HS-5 (cell line): Measurements from ENCODE around the gene RBBP8NL.

Experiments
- DNase-seq: peaks from one replicate; pipeline ENCODE4 v3.0.0-alpha.2; 2012; ENCODE audit warnings: low read depth

RBBP8NL gene, protein sequence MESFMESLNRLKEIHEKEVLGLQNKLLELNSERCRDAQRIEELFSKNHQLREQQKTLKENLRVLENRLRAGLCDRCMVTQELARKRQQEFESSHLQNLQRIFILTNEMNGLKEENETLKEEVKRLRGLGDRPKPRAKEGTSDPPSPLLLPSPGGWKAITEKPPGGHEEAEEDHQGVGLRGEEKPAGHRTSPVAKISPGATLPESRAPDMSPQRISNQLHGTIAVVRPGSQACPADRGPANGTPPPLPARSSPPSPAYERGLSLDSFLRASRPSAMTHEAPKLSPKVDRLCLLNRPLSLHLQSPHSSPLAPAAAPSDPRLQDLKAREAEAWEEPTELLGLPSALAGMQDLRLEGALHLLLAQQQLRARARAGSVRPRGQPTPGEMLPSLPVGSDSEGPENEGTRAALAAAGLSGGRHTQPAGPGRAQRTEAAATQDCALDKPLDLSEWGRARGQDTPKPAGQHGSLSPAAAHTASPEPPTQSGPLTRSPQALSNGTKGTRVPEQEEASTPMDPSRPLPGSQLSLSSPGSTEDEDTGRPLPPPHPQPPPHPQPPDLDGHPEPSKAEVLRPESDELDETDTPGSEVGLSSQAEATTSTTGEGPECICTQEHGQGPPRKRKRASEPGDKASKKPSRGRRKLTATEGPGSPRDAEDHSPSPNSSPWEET

DNA sequence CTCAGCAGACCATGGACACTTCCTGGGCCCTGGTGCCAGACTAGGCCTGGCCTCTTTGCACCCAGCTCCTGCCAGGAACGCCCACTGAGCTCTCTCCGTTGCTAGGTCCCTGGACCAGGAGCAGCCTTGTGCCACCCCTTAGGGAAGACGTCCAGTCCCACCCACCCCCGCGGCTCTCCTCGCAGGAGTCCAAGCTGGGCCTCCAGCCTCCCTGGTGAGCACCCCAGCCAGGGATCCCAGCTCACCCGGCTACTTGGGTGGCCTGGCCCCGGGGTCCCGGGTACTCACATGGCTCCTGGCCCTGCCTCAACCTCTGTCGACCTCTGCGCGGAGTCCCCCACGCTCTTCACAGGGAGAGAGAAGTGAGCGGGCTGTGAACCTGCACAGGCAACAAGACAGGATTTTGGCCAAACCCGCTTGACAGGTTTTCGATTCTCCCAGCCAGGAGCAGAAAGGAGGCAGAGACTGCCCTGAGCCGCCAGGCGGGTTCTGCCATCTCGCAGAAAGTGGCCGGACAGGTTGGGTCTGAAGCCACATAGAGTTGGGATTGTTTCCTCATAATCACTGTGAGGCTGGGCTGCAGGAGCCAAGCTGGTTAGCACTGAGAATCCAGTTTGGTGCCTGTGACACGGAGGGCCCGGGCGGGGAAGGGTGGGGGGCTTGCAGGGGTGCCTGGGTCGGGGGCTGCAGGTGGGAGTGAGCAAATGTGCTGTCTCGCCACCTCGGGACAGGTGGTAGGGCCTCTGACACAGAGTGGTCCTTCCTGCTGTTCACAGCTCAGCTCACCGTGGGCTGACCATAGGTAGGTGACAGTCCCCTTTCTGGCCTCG, at the start of gene RBBP8NL:
Gene RBBP8NL (minus strand): TSS at position 368 of the 830 bp plus-strand sequence. CDS start 7,892 bp downstream, outside the sequence.
- DNase-seq, result no peak

DNA sequence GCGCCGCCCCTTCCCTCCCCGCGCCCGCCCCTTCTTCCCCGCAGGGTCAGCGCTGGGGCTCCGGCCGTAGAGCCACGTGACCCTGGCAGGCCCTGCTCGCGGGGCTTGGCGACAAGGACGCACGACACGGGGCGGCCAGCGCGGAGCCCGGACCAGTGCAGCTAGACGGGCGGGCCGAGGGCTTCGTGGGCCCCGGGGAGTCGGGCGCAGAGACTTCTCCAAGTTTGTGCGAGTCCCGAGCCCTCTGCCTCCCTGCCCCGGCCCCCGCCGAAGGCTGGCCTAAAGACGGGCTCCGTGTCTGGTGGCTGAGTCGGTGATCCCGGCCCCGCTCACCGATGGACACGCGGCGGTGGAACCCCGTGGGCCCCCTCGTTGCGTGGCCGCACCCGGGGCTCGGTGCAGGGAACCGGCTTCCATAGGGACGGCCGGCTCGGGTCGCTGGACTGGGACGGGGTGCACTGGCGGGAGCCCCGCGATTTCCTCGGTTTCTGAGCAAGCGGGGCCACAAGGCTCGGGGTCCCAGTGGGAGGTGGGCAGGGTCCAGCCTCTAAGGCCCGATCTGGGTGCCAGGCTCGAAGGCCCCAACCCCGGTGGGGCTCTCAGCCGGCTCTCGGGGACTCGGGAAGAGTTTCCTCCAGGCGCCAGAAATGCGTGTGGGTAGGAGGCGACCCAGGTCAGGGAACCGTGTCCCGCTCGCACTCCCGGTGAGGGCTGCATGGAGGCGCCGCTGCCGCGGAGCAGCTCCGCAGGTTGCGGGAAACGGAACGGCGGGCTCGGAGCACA, 48.9 kb upstream of the RBBP8NL start:
- DNase-seq, result no peak

DNA sequence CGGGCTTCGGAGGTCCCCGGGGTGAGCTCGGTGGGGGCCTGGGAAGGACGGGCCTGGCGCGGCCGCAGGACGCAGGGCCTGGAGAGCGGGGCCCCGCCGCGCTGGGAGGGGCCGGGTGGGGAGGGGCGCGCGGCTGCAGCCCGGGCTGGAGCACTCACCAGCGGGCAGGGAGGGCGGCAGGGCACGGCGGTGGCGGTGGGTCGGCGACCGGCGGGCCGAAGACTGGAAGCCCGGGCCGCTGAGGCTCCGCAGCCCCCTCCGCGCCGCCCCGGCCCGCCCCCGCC, 48.4 kb upstream of the RBBP8NL start, which contains the start of gene GATA5:
Gene GATA5 (minus strand): TSS at position 224 of the 284 bp plus-strand sequence. CDS start 474 bp downstream, outside the sequence.
- no peak for DNase-seq

DNA sequence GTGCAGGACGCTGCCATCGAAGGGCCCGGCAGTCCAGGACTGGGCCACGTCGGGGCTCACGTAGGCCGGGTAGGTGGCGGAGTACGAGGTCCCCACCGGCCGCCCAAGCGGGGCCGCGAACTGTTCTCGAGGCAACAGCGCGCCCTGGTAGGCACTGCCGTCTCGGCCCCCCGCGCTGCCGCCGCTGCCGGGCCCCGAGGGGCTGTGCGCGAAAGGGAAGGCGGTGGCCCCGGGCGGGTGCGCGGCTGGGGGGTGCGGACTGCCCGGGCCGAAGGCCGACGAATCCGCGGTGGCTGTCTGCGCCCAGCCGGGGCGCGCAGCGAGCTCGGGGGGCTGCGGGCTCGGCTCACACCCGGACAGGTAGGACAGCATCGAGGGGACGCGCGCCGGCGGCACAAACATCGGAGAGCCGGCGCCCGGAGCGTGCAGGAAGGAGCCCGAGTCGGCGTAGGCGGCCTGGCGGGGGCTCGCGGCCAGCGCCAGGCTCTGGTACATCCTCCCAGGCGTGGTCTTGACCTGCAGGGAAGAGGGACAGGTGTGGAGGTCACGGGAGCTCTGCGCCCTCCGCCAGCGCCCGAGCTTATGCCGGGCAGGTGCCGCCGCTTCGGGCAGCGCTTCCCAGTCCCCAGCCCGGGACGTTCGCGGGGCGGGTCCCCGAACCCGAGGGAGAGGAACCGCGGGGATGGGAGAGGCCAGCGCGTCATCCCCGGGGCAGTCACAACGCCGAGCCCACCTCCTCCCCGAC, 47.9 kb upstream of the RBBP8NL start:
- DNase-seq, result no peak

DNA sequence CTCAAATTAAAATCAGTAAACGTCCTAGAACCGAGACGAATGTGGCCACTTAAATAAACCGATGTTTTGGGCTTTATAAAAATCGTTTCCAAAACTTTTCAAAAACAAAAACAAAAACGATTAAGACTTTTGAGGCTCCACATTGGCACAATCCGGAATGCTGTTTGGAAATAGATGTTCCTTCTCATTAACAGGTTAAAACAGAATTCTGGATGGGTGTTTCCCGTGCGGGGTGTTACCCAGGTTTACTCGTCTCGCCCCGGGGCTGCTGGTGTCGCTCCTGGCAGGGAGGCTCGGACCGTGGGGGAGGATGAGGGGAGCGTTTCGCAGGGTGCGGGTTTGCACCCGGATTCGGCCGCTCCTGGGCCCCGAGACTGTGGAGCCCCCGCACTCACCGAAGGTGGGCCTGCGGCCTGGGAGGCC, 47.3 kb upstream of the RBBP8NL start:
- DNase-seq, result no peak

DNA sequence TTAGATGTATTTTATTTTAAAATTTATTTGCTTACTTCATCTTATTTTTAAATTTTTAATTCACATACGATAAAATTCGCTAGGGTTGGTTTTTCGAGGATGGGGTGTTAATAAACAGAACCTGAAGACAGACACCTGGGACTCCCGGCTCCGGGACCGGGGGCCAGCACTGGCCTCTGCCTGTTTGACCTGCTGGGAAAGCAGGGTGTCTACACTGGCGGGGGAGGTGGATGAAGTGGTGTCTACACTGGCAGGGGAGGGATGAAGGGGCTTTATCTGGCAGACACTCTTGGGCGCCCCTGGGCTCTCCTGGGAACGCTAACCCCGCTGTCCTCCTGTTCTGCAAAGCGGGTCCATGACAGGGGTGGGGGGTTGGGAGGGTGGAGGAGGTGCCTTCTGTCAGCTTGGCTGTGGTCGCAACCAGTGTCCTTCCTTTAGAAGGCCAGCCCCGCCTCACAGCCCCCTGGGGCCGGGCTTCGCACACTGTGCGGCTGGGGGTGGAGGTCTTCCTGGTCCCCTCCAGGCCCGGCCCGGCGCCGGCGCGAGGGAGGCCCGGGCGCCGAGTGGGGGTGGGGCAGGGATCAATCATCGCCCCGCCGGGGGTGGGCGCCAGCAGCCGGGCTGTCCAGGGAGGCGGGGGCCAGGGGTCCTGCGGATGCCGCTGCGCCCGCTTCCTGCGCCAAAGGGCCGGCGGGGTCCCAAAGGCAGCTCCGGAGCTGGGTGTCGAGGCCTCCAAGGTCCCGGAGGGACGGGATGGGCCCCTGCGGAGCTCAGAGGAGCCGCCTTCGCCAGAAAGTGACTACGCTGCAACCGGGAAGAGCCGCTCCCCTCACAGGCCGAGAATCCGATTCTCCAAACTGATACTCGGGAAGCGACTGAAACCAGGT, 46.6 kb upstream of the RBBP8NL start:
- no peak for DNase-seq

DNA sequence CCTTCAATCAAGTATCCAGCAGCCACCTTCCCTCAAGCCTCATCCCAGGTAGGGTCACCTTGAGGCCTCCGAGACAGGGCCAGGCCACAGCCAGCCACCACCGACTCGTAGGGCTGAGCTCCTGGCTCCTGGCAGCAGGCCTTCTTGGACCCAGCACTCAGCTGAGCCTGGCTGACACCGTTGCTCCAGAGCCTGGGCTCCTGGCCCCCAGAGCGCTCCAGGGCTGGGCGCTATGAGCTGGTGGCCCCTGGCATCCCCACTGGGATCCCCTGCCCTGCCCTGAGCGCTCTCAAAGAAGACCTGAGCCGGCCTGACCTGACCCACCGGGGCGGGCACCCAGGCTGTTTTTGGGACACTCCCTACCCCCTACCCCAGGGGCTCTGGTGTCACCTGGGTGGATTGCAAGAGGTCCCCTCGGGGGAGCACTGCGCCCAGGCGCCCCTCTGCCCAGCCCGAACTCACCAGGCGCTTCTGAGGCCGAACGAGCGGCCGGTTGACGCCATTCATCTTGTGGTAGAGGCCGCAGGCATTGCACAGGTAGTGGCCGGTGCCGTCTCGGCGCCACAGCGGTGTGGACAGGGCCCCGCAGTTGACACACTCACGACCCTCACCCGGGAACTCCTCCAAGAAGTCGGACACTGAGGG, 45.7 kb upstream of the RBBP8NL start:
- no peak for DNase-seq

DNA sequence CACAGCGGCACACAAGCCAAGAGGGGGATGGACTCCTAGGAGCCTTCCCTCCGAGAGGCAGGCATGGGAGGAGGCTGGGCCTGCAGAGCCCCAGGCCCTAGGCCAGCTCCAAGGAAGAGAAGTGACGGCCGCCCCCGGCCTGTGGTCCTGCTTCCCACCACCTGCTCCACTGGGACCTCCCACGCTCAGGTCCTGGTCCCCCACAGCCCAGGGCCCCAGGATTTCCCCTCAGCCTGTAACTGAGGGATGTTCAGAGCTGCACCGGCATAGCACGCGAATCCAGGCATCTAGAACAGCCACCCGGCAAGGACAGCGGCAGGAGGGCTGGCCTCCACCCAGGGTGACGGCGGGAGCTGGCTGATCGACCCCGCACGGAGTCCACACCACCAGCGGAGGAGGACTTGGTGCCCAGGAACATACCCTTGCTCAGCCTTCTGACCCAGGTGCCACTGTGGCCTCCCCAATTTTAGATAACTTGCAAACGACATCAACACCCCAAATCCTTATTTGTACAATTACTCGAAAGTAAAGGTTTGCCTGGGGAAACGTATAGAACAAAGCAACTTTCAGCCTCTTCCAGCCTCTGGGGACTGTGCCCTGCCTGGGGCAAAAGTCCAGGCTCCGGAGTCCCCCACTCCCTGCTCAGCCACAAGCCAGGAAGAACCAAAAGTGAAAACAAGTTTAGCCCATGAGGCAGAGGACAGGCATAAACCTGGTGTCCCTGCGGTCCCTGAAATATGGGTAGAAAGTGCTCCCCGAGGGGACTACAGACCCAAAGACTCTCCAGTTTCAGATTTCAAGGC, 45.0 kb upstream of the RBBP8NL start:
- DNase-seq, result no peak

DNA sequence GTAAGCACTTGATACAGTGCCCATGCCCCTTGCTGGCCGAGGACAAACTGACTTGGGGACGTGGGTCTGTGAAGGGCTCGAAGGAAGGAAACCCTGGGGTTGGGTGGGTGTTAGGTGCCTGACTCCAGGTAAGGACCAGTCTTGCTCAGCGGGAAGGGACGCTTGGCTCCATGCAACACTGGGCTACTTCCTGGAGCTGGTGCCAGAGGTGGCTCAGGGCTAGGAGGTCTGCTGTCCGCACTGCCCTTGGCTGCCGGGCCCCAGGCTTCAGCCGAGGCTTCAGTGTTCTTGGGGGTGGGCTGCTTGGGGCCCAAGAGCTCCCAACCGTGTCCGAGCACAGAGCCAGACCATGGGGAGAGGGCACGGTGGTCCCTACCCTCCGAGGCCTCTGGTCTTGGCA, 43.1 kb upstream of the RBBP8NL start:
- DNase-seq, result no peak

DNA sequence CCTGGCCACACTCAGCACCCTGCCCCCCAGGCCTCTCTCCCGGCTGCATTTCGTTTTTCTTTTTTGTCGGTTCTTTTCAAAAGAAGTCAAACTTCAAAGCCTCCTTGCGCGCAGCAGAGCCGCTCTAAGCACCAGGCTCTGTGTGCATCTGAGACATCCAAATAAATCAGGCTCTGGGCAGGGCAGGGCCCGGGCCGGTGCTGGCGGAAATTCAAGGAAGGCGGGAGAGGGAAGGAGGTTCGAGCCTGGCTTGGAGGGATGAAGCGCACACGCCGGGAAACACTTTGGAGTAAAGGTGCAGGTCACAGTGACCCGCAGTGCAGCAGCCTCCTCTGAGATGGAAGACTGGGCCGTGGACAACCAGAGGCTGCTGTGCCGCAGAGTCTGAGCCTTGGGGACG, 42.7 kb upstream of the RBBP8NL start:
- no peak for DNase-seq

DNA sequence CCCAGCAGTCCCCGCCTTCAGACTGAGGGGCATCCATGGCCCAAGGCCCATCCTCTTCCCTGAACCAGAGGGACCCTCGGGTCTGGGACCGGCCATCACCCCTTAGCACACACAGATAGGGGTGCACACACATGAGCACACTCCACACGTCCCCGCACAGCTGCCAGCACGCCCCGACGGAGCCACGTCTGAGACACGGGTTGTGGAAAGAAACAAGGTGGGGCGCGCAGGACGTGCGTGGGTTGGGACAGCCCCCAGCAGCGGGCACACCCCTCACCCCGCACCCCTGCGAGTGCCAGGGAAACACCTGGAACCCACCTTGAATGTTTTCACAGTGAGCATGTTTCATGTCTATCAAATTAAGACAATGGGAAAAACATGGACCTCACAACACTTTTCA, 42.0 kb upstream of the RBBP8NL start:
- no peak for DNase-seq

DNA sequence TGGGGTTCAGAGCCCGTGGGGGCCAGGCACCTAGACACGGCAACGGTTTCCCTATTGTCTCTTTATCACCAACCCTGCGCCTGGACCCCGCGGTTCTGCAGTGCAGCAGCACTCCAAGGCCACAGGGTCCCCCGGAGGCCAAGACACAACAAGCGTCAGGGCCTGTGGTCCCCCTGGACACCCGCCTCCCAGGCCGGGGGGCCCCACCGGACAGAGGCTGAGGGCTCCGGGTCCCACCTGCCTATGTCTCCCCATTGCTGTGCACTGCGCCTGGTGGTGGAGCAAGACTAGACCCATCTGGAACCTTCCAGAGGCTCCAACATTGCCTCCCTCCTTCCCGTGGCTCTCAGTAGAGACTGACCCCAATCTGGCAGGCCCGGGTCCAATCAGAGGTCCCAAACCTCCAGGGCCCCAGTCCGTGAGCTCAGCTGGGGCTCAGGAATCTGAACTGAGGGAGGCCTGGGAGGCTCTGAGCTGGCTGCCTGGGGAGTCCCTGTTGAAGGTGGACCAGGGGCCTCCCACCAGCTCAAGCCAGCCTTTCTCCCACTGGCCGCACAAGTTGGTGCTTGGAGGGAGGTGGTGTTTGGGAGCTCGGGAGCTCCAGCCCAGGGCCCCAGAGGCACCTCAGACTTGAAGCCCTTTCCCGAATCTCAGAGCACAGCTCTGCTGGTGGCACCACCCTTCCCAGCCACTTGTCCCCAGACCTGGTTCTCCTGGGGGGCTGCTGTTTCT, 39.6 kb upstream of the RBBP8NL start:
- no peak for DNase-seq

DNA sequence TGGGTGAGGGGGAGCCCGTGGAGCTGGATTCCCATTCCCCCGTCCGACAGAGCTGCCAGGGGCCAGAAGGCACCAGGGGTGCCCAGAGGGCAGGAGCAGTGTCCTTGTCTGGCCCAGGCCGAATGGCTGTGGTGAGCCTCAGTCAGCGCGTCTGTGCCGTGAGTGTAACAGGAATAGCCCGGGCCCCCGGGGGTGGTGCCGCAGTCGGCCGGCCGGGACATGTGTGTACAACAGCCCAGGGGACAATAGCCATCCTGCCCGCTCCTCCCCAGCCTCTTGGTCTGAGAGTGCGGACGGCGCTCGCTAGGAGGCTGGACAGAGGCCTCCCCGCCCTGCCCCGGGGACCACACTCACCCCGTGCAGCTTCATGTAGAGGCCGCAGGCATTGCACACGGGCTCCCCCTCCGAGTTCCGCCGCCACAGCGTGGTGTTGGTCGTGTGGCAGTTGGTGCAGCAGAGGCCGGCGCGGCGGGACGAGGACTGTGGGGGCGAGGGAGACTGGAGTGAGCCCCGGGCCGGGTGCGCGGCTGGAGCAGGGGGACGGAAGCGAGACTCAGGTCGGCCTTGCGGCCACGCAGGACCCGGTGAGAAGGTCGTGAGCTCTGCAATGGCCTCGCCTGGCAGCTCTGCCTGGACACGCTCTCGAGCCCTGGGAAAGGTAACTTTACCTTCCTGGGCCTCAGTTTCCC, 38.9 kb upstream of the RBBP8NL start:
- no peak for DNase-seq

DNA sequence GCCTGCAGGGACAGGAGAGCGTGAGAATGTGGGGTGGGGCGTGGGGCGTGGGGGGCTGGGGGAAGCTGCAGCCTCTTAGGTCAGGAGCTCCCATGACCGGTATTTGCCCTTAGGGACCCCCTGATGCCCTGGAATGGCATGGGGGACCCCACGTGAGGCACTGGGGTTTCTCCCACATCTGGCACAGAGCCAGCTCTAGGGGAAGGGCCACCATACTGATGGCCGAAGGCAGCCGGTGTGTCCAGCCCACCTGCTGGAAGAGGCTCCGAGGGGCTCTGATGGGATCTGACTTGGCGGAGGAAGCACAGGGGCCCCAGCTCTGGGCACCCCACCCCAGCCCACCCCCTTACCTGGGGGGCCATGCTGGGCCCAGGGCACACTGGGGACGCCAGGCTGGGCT, 37.7 kb upstream of the RBBP8NL start:
- DNase-seq, result no peak

DNA sequence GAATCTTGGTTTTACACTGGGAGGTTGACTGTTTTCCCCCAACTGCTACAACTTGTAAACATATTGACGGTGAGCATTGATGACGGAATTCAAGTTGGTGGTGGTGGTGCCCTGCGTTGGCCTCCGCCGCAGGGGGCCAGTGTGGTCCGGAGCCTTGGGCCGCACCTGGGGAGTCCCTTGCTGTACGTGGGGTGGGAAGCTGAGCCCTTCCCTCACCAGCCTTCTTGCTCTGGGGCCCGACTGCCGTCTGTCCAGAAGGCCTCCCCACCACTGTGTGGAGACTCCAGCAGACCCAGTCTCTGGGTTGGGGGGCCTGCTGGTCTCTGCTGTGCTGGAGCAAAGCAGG, 37.1 kb upstream of the RBBP8NL start:
- DNase-seq, result no peak

DNA sequence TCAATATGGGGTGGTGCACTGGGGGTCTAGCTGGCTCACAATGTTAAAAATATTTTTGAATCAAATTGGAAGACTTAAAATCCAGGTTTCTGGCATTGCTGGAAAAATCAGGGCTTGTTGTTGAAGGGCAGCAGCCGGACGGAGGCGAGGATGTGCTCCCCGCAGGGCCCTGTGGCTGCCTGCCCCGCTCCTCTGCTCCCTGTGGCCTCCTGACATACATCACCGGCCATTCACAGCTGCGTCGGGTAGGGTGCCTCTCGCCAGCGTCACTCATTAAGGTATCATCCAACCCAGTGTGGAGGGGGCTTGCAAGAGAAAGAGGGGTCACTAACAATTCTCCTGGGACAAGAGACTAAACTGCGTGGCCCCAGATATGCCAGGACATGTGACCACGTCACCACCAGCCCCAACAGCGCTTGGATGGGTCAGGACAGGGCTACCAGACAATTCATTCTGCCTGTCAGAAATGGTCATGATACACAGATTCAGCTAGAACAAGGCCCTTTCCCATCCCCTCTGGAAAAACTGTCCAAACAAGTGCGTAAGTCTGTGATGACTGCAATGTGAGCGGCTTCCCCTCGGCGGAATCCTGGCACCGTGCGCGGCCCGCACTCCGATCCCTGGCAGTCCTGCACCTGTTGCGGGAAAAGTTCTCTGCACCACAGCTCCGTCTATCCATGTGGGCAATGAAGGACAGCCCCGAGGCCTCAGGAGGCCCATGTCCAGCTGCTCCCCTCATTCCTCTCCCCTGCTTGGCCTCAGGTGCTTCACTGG, 36.5 kb upstream of the RBBP8NL start:
- no peak for DNase-seq
